WTC11 (cell line): ENCODE measurements around the gene YBX2. TPM values are rescaled to one million over a fixed set of nuclear protein-coding genes. Genes with fewer than 3 reads are reported as not detected.
A peak's percentile ranks its signal among the peaks of the same experiment; 100 is the strongest.

Experiments used
- AFF4 ChIP-seq: sonication (generic); formaldehyde crosslinking; IDR thresholded peaks from 2 replicates; pipeline ENCODE4 v1.8.1; 2023; ENCODE audit warnings: mild to moderate bottlenecking, missing genetic modification reagents, borderline replicate concordance
- AR ChIP-seq: fragments of 250-450 bp; sonication (Bioruptor Pico); IDR thresholded peaks from 2 replicates; pipeline ENCODE4 v1.9.0; 2021; ENCODE audit warnings: mild to moderate bottlenecking
- CREB1 ChIP-seq: sonication (generic); formaldehyde crosslinking; IDR thresholded peaks from 2 replicates; pipeline ENCODE4 v1.8.0; 2023; ENCODE audit warnings: mild to moderate bottlenecking, missing genetic modification reagents
- CREM ChIP-seq: sonication (generic); formaldehyde crosslinking; IDR thresholded peaks from 2 replicates; pipeline ENCODE4 v1.8.1; 2022; ENCODE audit warnings: mild to moderate bottlenecking, missing genetic modification reagents, moderate library complexity
- EMX1 ChIP-seq: fragments of 250-450 bp; sonication (Bioruptor Pico); IDR thresholded peaks from 2 replicates; pipeline ENCODE4 v1.8.0; 2021; ENCODE audit warnings: mild to moderate bottlenecking
- FOXJ3 ChIP-seq: sonication (generic); formaldehyde crosslinking; IDR thresholded peaks from 2 replicates; pipeline ENCODE4 v1.9.0; 2021; ENCODE audit warnings: missing genetic modification reagents, mild to moderate bottlenecking, borderline replicate concordance
- GABPB1 ChIP-seq: sonication (generic); formaldehyde crosslinking; IDR thresholded peaks from 2 replicates; pipeline ENCODE4 v1.8.1; 2023; ENCODE audit warnings: mild to moderate bottlenecking, missing genetic modification reagents
- GRHL2 ChIP-seq: fragments of 250-450 bp; sonication (Bioruptor Pico); IDR thresholded peaks from 2 replicates; pipeline ENCODE4 v1.8.0; 2022; ENCODE audit warnings: mild to moderate bottlenecking, moderate library complexity; ENCODE audit not compliant: insufficient replicate concordance, severe bottlenecking
- JAZF1 ChIP-seq: fragments of 250-450 bp; sonication (Bioruptor Pico); IDR thresholded peaks from 2 replicates; pipeline ENCODE4 v1.9.0; 2021; ENCODE audit warnings: moderate library complexity, mild to moderate bottlenecking, inconsistent platforms
- KAT7 ChIP-seq: sonication (generic); formaldehyde crosslinking; IDR thresholded peaks from 2 replicates; pipeline ENCODE4 v1.8.1; 2023; ENCODE audit warnings: missing genetic modification reagents, mild to moderate bottlenecking, borderline replicate concordance
- MYBL2 ChIP-seq: sonication (generic); formaldehyde crosslinking; IDR thresholded peaks from 2 replicates; pipeline ENCODE4 v1.8.1; 2023; ENCODE audit warnings: mild to moderate bottlenecking, moderate library complexity, missing genetic modification reagents
- TEAD4 ChIP-seq: sonication (generic); formaldehyde crosslinking; IDR thresholded peaks from 2 replicates; pipeline ENCODE4 v1.8.0; 2022; ENCODE audit warnings: mild to moderate bottlenecking, missing genetic modification reagents
- TP53 ChIP-seq: sonication (generic); formaldehyde crosslinking; IDR thresholded peaks from 2 replicates; pipeline ENCODE4 v1.8.1; 2023; ENCODE audit warnings: mild to moderate bottlenecking, missing genetic modification reagents
- ZNF263 ChIP-seq: sonication (generic); formaldehyde crosslinking; IDR thresholded peaks from 2 replicates; pipeline ENCODE4 v1.8.1; 2022; ENCODE audit warnings: low read depth, mild to moderate bottlenecking, moderate library complexity, missing genetic modification reagents
- ZNF423 ChIP-seq: fragments of 250-450 bp; sonication (Bioruptor Pico); IDR thresholded peaks from 2 replicates; pipeline ENCODE4 v2.1.2; 2022; ENCODE audit warnings: mild to moderate bottlenecking, moderate library complexity
- total RNA-seq: library from RNA; stranded (reverse); gene quantifications from 3 replicates; pipeline ENCODE4 v1.2.3, GENCODE V29; 2021
- TF ChIP-seq, protein P1 (sequence below): sonication (generic); formaldehyde crosslinking; IDR thresholded peaks from 2 replicates; pipeline ENCODE4 v1.8.1; 2022; ENCODE audit warnings: mild to moderate bottlenecking, missing genetic modification reagents, moderate library complexity, borderline replicate concordance
- TF ChIP-seq, protein P2 (sequence below): sonication (generic); formaldehyde crosslinking; IDR thresholded peaks from 2 replicates; pipeline ENCODE4 v1.8.0; 2022; ENCODE audit warnings: mild to moderate bottlenecking, missing genetic modification reagents
- TF ChIP-seq, protein P3 (sequence below): fragments of 250-450 bp; sonication (Bioruptor Pico); IDR thresholded peaks from 2 replicates; pipeline ENCODE4 v1.8.0; 2021; ENCODE audit warnings: mild to moderate bottlenecking
- TF ChIP-seq, protein P4 (sequence below): sonication (generic); formaldehyde crosslinking; IDR thresholded peaks from 2 replicates; pipeline ENCODE4 v1.8.1; 2023; ENCODE audit warnings: mild to moderate bottlenecking, missing genetic modification reagents, moderate library complexity
- TF ChIP-seq, protein P5 (sequence below): sonication (generic); formaldehyde crosslinking; IDR thresholded peaks from 2 replicates; pipeline ENCODE4 v1.8.1; 2022; ENCODE audit warnings: missing genetic modification reagents, borderline replicate concordance
- TF ChIP-seq, protein P6 (sequence below): sonication (generic); formaldehyde crosslinking; IDR thresholded peaks from 2 replicates; pipeline ENCODE4 v1.8.1; 2022; ENCODE audit warnings: low read depth, mild to moderate bottlenecking, moderate library complexity, missing genetic modification reagents, borderline replicate concordance
- TF ChIP-seq, protein P7 (sequence below): sonication (generic); formaldehyde crosslinking; IDR thresholded peaks from 2 replicates; pipeline ENCODE4 v1.8.1; 2023; ENCODE audit warnings: mild to moderate bottlenecking, moderate library complexity, missing genetic modification reagents

YBX2 gene
- total RNA-seq, 1 experiment from 2014 or later = 26.8 TPM

- TF ChIP-seq, protein P1, sequence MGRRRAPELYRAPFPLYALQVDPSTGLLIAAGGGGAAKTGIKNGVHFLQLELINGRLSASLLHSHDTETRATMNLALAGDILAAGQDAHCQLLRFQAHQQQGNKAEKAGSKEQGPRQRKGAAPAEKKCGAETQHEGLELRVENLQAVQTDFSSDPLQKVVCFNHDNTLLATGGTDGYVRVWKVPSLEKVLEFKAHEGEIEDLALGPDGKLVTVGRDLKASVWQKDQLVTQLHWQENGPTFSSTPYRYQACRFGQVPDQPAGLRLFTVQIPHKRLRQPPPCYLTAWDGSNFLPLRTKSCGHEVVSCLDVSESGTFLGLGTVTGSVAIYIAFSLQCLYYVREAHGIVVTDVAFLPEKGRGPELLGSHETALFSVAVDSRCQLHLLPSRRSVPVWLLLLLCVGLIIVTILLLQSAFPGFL (CRISPR knock-in tag) = no peak
- TF ChIP-seq EMX1 (no peak), GRHL2 (no peak), CREM (0 out of 2 replicates have a peak, but pooled peaks have one; percentile 59), ZNF263 (CRISPR knock-in tag) (no peak), TP53 (CRISPR knock-in tag) (peak; percentile 86; the same call in 1 of the 2 replicates), AR (CRISPR knock-in tag) (no peak), TEAD4 (CRISPR knock-in tag) (0 out of 2 replicates have a peak, but pooled peaks have one; percentile 55), MYBL2 (peak; percentile 84; the same call in 1 of the 2 replicates), JAZF1 (CRISPR knock-in tag) (no peak), CREB1 (CRISPR knock-in tag) (no peak), GABPB1 (CRISPR knock-in tag) (peak; percentile 54; the same call in 1 of the 2 replicates), KAT7 (CRISPR knock-in tag) (no peak), ZNF423 (no peak), FOXJ3 (CRISPR knock-in tag) (no peak), AFF4 (CRISPR knock-in tag) (no peak)
- TF ChIP-seq, protein P2, sequence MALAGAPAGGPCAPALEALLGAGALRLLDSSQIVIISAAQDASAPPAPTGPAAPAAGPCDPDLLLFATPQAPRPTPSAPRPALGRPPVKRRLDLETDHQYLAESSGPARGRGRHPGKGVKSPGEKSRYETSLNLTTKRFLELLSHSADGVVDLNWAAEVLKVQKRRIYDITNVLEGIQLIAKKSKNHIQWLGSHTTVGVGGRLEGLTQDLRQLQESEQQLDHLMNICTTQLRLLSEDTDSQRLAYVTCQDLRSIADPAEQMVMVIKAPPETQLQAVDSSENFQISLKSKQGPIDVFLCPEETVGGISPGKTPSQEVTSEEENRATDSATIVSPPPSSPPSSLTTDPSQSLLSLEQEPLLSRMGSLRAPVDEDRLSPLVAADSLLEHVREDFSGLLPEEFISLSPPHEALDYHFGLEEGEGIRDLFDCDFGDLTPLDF = peak; percentile 71; the same call in 1 of the 2 replicates
- TF ChIP-seq, protein P3, sequence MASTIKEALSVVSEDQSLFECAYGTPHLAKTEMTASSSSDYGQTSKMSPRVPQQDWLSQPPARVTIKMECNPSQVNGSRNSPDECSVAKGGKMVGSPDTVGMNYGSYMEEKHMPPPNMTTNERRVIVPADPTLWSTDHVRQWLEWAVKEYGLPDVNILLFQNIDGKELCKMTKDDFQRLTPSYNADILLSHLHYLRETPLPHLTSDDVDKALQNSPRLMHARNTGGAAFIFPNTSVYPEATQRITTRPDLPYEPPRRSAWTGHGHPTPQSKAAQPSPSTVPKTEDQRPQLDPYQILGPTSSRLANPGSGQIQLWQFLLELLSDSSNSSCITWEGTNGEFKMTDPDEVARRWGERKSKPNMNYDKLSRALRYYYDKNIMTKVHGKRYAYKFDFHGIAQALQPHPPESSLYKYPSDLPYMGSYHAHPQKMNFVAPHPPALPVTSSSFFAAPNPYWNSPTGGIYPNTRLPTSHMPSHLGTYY (CRISPR knock-in tag) = no peak
- TF ChIP-seq, protein P4, sequence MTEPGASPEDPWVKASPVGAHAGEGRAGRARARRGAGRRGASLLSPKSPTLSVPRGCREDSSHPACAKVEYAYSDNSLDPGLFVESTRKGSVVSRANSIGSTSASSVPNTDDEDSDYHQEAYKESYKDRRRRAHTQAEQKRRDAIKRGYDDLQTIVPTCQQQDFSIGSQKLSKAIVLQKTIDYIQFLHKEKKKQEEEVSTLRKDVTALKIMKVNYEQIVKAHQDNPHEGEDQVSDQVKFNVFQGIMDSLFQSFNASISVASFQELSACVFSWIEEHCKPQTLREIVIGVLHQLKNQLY (CRISPR knock-in tag) = no peak
- TF ChIP-seq, protein P5, sequence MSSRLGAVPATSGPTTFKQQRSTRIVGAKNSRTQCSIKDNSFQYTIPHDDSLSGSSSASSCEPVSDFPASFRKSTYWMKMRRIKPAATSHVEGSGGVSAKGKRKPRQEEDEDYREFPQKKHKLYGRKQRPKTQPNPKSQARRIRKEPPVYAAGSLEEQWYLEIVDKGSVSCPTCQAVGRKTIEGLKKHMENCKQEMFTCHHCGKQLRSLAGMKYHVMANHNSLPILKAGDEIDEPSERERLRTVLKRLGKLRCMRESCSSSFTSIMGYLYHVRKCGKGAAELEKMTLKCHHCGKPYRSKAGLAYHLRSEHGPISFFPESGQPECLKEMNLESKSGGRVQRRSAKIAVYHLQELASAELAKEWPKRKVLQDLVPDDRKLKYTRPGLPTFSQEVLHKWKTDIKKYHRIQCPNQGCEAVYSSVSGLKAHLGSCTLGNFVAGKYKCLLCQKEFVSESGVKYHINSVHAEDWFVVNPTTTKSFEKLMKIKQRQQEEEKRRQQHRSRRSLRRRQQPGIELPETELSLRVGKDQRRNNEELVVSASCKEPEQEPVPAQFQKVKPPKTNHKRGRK (CRISPR knock-in tag) = no peak
- TF ChIP-seq, protein P6, sequence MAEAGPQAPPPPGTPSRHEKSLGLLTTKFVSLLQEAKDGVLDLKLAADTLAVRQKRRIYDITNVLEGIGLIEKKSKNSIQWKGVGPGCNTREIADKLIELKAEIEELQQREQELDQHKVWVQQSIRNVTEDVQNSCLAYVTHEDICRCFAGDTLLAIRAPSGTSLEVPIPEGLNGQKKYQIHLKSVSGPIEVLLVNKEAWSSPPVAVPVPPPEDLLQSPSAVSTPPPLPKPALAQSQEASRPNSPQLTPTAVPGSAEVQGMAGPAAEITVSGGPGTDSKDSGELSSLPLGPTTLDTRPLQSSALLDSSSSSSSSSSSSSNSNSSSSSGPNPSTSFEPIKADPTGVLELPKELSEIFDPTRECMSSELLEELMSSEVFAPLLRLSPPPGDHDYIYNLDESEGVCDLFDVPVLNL (CRISPR knock-in tag) = no peak
- TF ChIP-seq, protein P7, sequence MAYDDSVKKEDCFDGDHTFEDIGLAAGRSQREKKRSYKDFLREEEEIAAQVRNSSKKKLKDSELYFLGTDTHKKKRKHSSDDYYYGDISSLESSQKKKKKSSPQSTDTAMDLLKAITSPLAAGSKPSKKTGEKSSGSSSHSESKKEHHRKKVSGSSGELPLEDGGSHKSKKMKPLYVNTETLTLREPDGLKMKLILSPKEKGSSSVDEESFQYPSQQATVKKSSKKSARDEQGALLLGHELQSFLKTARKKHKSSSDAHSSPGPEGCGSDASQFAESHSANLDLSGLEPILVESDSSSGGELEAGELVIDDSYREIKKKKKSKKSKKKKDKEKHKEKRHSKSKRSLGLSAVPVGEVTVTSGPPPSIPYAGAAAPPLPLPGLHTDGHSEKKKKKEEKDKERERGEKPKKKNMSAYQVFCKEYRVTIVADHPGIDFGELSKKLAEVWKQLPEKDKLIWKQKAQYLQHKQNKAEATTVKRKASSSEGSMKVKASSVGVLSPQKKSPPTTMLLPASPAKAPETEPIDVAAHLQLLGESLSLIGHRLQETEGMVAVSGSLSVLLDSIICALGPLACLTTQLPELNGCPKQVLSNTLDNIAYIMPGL (CRISPR knock-in tag) = peak; percentile 92
Measured at GRCh38 chr17:7296189-7296861, 1.9 kb upstream of the YBX2 start (continued).
